ENCODE measurements around the gene WASHC1.
"Not testable (repeated sequence)": the region's sequence is repeated elsewhere in the genome, so short reads cannot be mapped to it uniquely, and the experiment has no call there.

The WASHC1 gene

GRCh38 chr9:14129-14809 lies 15.0 kb downstream of the WASHC1 start:
- not testable (repeated sequence) for DNase-seq (ENCODE audit: low read depth, low spot score)

DNA sequence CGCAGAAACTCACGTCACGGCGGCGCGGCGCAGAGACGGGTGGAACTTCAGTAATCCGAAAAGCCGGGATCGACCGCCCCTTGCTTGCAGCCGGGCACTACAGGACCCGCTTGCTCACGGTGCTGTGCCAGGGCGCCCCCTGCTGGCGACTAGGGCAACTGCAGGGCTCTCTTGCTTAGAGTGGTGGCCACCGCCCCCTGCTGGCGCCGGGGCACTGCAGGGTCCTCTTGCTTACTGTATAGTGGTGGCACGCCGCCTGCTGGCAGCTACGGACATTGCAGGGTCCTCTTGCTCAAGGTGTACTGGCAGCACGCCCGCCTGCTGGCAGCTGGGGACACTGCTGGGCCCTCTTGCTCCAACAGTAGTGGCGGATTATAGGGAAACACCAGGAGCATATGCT lies 18.1 kb downstream of the WASHC1 start:
- DNase-seq (ENCODE audit: low read depth, low spot score), result peak; percentile 29

DNA sequence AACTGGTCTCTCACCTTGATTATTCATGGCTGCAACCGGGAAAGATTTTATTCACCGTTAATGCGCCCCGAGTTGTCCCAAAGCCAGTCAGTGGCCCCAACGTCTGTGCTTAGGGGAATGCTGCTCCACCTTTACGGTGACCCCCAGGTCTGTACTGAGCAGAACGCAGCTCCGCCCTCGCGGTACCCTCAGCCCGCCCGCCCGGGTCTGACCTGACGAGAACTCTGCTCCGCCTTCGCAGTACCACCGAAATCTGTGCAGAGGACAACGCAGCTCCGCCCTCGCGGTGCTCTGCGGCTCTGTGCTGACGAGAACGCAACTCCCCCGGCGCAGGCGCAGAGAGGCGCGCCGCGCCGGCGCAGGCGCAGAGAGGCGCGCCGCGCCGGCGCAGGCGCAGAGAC lies 18.6 kb downstream of the WASHC1 start:
- not testable (repeated sequence) for DNase-seq (ENCODE audit: low read depth, low spot score)

GRCh38 chr9:10207-10606 lies 19.0 kb downstream of the WASHC1 start:
- not testable (repeated sequence) for DNase-seq (ENCODE audit: low read depth, low spot score)

Measured in activated naive CD8-positive, alpha-beta T cell treated with anti-CD3 and anti-CD28 coated beads, Interleukin-2, amount 50 U/mL, for 16 hours (primary cell).